Measurements from ENCODE around the gene IGF1. TPM values are rescaled to one million over a fixed set of nuclear protein-coding genes. Genes with fewer than 3 reads are reported as not detected.

Gene IGF1
- total RNA-seq, 2 donors from 2014 or later: not detected

GRCh38 chr12:102430661-102431060, 49.7 kb downstream of the IGF1 start:
- Mint-ChIP-seq H3K36me3 (ENCODE audit: low read depth) (no peaks in the 10 kb centered on the region), H3K27me3 (ENCODE audit: insufficient read depth) (no peaks in the 10 kb centered on the region), H3K27ac (no peak overlapping the region), H3K4me1 (no peaks in the 10 kb centered on the region), H3K4me3 (no peak overlapping the region), H3K9me3 (no peaks in the 10 kb centered on the region)
- DNase-seq: no peak
- no peak for TF ChIP-seq CTCF (conservative IDR thresholded peaks at IDR 0.05)
- H3K4me1 ChIP-seq (ENCODE audit: control insufficient read depth, insufficient read depth, low read length): no peaks in the 10 kb centered on the region
- H3K9me3 ChIP-seq (ENCODE audit: control insufficient read depth, low read length): no peaks in the 10 kb centered on the region
- 81 to 87% methylated on average over 3 of the region's 3 CpGs for WGBS, 2 experiments (ENCODE audit: insufficient coverage in 1 of 2, insufficient read length in 1 of 2)
- H3K4me3 ChIP-seq (ENCODE audit: low read length): no peak overlapping the region
- no peak overlapping the region for H3K27ac ChIP-seq (ENCODE audit: low read depth, low read length)
- H3K27me3 ChIP-seq (ENCODE audit: control insufficient read depth, insufficient read depth, low read length, poor library complexity, severe bottlenecking): no peaks in the 10 kb centered on the region
- no peak overlapping the region for H3K9ac ChIP-seq (ENCODE audit: extremely low read depth, low read length, poor library complexity, severe bottlenecking)
- H3K36me3 ChIP-seq (ENCODE audit: control insufficient read depth, insufficient read depth, low read length): no peaks in the 10 kb centered on the region

- no peak overlapping the region for H3K27ac Mint-ChIP-seq
- Histone ChIP-seq H3K4me3 (ENCODE audit: low read length) (no peak overlapping the region), H3K27ac (ENCODE audit: low read depth, low read length) (no peak overlapping the region), H3K27me3 (ENCODE audit: control insufficient read depth, insufficient read depth, low read length, poor library complexity, severe bottlenecking) (no peaks in the 10 kb centered on the region), H3K9me3 (ENCODE audit: control insufficient read depth, low read length) (no peaks in the 10 kb centered on the region), H3K36me3 (ENCODE audit: control insufficient read depth, insufficient read depth, low read length) (no peaks in the 10 kb centered on the region), H3K4me1 (ENCODE audit: control insufficient read depth, insufficient read depth, low read length) (no peaks in the 10 kb centered on the region), H3K9ac (ENCODE audit: extremely low read depth, low read length, poor library complexity, severe bottlenecking) (no peak overlapping the region)
- WGBS, 2 experiments (ENCODE audit: insufficient coverage in 1 of 2, insufficient read length in 1 of 2): 93 to 97% methylated on average over 2 to 3 of the region's 3 CpGs
- H3K9me3 Mint-ChIP-seq: no peaks in the 10 kb centered on the region
- no peaks in the 10 kb centered on the region for H3K36me3 Mint-ChIP-seq (ENCODE audit: low read depth)
- no peaks in the 10 kb centered on the region for H3K4me1 Mint-ChIP-seq
- DNase-seq: no peak
- no peak for TF ChIP-seq CTCF (conservative IDR thresholded peaks at IDR 0.05)
- H3K27me3 Mint-ChIP-seq (ENCODE audit: insufficient read depth): no peaks in the 10 kb centered on the region
- no peak overlapping the region for H3K4me3 Mint-ChIP-seq
Measured at GRCh38 chr12:102429211-102430154, 50.9 kb downstream of the IGF1 start.

- 92 to 100% methylated on average over 1 to 7 of the region's 7 CpGs for WGBS, 2 experiments (ENCODE audit: insufficient coverage in 1 of 2, insufficient read length in 1 of 2)
Measured at GRCh38 chr12:102427543-102427941, 52.8 kb downstream of the IGF1 start.

More at GRCh38 chr12:102427543-102427941, 52.8 kb downstream of the IGF1 start:
- Mint-ChIP-seq H3K36me3 (ENCODE audit: low read depth) (no peaks in the 10 kb centered on the region), H3K4me1 (no peaks in the 10 kb centered on the region), H3K4me3 (no peak overlapping the region), H3K27ac (no peak overlapping the region), H3K9me3 (no peaks in the 10 kb centered on the region), H3K27me3 (ENCODE audit: insufficient read depth) (no peaks in the 10 kb centered on the region)
- Histone ChIP-seq H3K9me3 (ENCODE audit: control insufficient read depth, low read length) (no peaks in the 10 kb centered on the region), H3K9ac (ENCODE audit: extremely low read depth, low read length, poor library complexity, severe bottlenecking) (no peak overlapping the region), H3K4me1 (ENCODE audit: control insufficient read depth, insufficient read depth, low read length) (no peaks in the 10 kb centered on the region), H3K4me3 (ENCODE audit: low read length) (no peak overlapping the region), H3K27me3 (ENCODE audit: control insufficient read depth, insufficient read depth, low read length, poor library complexity, severe bottlenecking) (no peaks in the 10 kb centered on the region), H3K36me3 (ENCODE audit: control insufficient read depth, insufficient read depth, low read length) (no peaks in the 10 kb centered on the region), H3K27ac (ENCODE audit: low read depth, low read length) (no peak overlapping the region)
- DNase-seq: no peak
- TF ChIP-seq CTCF (conservative IDR thresholded peaks at IDR 0.05): no peak

Data from endodermal cell (in vitro differentiated cells).